IPS-NIHi7 (cell line): ENCODE measurements around the gene IFTAP.
"Not testable (repeated sequence)": the region's sequence is repeated elsewhere in the genome, so short reads cannot be mapped to it uniquely, and the experiment has no call there.

Source experiments
- DNase-seq: peaks from one replicate; pipeline ENCODE4 v3.0.0; 2012; ENCODE audit warnings: mixed read lengths; ENCODE audit errors: extremely low spot score

IFTAP gene

GRCh38 chr11:36638556-36638955 lies 44.3 kb downstream of the IFTAP start:
- DNase-seq = no peak

GRCh38 chr11:36657610-36658267 lies 63.4 kb downstream of the IFTAP start:
- no peak for DNase-seq

DNA sequence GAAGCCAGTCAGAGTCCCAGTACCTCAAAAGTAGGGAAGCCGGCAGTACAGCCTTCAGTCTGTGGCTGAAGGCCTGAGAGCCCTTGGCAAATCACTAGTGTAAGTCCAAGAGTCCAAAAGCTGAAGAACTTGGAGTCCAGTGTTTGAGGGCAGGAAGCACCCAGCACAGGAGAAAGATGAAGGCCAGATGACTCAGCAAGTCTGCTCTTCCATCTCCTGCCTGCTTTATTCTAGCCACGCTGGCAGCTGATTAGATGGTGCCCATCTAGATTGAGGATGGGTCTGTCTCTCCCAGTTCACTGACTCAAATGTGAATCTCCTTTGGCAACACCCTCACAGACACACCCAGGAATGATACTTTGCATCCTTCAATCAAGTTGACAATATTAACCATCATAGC lies 67.1 kb downstream of the IFTAP start:
- DNase-seq = not testable (repeated sequence)

DNA sequence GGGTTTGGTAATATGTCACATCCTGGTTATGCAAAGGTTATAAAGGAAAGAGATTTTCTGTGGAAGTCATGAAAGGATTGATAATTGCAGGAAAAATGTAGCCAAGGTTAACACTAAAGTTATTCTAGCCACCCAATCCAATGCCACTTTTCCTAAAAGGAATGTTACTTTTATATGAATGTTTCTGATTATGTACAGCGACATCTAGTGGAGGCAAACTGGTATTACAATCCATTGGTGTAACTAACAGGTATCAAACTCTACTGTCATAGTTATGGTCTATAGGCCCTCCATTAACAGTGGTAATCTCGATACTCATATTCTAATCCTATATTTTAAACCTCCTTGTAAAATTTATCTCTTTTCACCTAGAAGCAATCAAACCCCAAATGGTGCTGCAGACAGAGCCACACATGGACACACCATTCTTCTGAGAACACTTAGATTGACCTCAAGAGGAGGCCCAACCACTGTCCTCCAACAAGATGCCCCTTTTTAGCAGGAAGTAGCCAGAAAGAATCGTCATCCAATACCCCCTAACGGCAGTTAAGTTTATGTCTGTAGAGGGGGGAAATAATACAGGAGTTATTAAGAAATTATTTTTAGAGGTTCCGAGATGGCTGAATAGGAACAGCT lies 78.6 kb downstream of the IFTAP start:
- DNase-seq = peak; percentile 11

DNA sequence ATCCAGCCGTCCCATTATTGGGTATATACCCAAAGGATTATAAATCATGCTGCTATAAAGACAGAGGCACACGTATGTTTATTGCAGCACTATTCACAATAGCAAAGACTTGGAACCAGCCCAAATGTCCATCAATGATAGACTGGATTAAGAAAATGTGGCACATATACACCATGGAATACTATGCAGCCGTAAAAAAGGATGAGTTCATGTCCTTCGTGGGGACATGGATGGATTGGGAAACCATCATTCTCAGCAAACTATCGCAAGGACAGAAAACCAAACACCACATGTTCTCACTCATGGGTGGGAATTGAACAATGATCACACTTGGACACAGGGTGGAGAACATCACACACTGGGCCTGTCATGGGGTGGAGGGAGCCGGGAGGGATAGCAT lies 85.2 kb downstream of the IFTAP start:
- not testable (repeated sequence) for DNase-seq

DNA sequence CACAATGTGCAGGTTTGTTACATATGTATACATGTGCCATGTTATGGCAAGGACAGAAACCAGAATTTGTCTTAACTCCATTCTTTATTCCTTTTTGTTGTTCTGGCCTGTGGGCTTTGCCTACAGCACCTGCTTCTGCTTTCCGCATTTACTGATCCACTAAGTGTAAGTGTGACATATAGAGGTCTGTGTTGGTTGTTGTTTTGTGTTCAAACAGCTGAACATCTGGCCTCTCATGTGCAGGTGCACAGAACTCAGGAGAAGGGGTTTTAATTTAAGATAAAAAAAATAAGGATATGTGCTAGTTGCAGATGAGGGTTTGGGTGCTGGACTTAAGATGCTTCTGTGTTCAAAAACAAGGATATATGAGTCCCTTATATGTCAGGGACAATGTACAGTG lies 89.5 kb downstream of the IFTAP start:
- DNase-seq = no peak

DNA sequence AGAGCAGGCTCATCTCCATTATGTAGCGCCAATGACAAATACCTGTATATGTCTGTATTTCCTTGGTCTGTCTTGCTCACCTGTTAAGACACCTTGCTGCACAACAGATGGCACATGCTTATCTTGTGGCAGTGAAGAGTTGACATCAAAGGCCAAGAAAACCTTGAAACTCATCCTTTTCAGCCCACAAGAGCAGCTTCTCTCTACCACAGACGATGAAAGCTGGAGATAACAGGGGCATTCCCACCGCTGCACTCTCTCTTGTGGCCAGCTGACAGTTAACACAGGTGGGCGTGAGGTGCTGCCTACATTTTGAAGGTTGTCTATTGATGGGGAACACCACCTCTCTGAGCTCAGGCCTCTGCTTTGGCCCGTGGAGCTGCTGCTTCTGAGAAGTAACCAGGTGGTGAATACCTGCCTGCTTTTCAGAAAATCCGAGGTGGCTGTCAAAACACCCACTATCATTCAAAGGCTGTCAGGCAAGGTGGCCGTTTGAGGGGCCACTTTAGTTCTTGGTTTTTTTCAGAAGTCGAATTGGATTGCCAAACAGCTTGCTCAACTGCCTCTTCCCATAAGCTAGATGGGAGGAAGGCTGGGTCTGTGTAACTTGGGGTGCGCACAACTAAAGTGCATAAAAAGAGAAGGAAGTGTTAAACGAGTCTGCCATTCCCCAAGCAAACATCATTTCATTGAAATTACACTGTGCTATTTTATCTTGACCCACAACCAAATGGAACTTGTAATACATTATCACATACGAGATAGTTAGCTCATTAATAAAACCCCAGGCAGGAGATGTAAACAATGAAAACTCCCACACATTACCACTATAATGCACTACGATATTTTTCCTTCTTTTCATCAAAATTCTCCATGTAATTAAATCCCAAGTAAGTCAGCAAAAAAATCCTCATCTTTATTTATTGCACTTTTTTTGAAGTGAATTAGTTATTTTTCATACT lies 90.8 kb downstream of the IFTAP start:
- DNase-seq = no peak

GRCh38 chr11:36688132-36688531 lies 93.8 kb downstream of the IFTAP start:
- no peak for DNase-seq

DNA sequence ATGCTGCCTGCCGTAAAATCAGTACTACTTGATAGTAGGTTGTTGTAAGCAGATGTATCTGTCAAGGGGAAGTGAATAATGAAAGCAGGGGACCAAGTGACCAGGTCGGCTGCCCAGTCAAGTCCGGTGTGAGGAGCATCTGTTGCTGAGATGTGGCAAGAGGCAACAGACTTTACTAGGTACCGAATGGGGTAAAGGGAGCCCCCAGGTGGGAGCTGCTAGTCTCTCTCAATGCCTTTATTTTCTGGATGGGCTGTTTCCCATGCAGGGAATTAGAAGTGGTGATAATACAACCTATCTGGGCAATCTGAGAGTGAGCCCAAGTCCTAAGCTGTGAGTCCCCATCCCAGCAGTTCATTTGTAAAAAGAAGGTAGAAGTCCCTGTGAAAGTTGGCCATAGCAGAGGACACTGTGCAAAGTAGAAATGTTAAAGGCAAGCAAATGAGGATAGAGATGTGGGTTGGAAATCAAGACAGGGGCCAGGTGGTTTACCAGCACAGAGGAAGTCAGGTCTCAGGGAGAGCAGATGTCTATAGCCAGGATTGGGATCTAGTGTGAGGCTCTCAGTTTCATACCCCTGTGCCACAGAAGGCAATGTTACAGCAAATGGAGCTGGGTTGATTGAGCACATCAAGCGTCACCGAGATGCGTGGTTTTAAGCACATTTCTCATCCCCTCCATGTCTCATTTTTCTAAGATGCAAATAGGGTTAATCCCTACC lies 94.4 kb downstream of the IFTAP start:
- DNase-seq = no peak

- no peak for DNase-seq
Measured at GRCh38 chr11:36689442-36689841, 95.1 kb downstream of the IFTAP start.

DNA sequence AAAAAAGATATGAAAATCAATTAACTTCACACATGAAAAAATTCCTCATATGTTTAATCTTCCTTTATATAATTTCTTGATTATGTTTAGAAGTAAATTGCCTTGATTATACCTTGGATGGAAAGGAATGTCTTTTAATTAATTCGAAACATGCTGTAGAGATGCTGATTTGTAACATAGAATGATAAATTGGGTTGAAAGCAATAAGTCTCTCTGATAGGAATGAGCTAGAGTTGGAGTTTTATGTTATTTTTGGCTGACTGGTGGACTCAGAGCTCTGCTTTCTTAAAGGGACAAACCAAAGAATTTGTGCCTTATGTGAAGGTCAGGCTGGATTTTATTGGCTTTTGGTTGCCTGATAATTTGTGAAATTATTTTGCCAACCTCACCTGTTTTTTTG lies 98.4 kb downstream of the IFTAP start:
- DNase-seq = no peak

GRCh38 chr11:36693139-36693843 lies 99.0 kb downstream of the IFTAP start:
- DNase-seq = no peak

DNA sequence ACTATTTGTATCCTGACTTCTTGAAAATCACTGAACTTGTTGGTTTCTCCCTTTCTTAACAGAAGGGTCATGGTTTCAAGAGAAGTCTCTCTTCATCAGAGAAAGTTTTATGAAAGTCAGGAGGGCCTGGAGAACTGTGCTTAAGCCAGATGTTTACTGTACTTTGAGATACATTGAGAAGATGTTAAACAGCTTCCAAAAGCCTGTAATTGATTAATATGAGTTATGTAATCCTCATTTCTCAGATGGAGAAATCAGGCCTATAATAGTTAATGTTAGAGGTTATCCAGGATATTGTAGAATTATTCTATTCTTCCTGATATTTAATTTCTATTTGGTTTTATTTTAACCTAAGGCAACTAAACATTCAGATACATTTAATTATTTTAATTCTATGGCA lies 100.8 kb downstream of the IFTAP start:
- no peak for DNase-seq

DNA sequence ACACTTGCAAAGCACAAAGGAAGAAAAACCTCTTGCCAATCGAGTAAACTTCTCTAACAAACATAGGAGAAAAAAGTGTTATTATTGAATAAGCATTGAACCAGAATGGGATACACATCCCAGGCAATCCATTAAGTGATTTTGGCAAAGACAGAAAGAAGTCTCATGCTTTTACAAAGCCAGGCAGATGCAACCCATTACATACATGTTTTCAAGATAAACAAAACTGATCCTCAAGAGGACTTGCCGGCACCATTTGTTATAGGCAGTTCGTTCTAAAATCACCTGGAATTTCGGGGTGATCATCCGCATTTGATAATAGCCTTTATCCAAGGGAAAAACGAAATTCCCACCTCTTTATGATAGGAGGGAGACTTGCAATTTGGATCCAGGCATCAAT lies 101.3 kb downstream of the IFTAP start:
- DNase-seq = no peak

DNA sequence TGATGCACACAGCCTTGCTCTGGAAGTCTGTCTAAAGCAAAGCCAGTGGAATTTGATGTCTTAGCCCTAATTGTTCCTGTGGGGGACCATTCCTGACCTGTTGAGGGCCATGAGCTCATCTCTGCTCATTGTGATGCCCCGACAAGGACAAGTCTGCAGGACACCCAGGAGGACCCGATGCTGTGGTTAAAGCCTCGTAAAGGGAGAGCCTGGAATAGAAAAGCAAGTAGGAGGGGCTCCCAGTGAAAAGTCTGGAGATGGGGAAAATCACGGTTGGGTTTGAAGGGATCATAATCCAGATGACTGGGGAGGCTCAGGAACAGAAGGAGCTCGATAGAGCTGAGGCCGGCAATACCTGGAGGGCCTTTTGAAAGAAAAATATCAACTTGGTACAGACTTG lies 102.2 kb downstream of the IFTAP start:
- no peak for DNase-seq

GRCh38 chr11:36699271-36699670 lies 105.0 kb downstream of the IFTAP start:
- no peak for DNase-seq

DNA sequence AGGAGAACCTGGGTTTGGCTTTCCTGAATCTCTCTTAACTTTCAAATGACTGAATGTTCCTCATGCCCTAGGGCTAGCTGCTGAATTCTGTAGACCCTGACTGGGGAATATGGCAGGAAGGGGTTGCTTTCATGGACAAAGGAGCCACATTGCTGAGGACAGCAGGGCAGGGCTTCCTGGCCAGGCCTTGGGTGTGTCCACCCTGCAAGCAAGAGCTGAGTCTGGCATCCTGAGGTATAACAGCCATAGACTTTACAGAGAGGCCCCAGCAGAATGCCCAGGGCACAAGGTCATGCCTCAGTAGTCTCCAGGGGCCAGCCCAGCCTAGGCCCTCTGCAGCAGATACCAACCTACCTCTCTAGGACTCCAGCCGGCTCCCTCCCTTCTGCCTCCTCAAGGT lies 105.9 kb downstream of the IFTAP start:
- no peak for DNase-seq

- DNase-seq = peak; percentile 60
Measured at GRCh38 chr11:36702330-36703054, 108.2 kb downstream of the IFTAP start.

DNA sequence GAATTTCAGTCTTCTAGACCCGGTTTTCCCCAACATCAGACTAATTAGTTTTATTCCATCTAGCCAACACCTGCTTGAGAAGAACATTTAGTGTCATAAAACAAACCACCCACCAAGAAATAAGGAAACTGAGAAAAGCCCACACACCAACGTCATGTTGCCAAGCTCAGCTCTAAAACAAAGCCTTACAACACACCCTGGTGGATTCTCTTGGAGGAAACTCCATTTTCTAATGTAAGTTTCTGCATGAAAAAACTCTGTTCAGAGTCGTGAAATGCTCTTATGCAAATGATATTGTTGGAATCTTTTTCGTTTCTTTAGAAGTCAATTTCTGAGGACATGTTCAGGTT lies 108.7 kb downstream of the IFTAP start:
- DNase-seq = no peak
